Measurements from ENCODE around the gene MTG1.
"Not testable (repeated sequence)": the region's sequence is repeated elsewhere in the genome, so short reads cannot be mapped to it uniquely, and the experiment has no call there.

MTG1 gene

GRCh38 chr10:133467286-133467911, 73.4 kb downstream of the MTG1 start:
- Mint-ChIP-seq H3K27ac (no peak overlapping the region), H3K4me1 (ENCODE audit: low read depth) (no peaks in the 10 kb centered on the region), H3K4me3 (no peak overlapping the region), H3K36me3 (ENCODE audit: low read depth) (no peaks in the 10 kb centered on the region), H3K9me3 (peaks cover 4% of the 10 kb centered on the region), H3K27me3 (ENCODE audit: low read depth) (peaks cover 3% of the 10 kb centered on the region)
- no peak for DNase-seq (ENCODE audit: low spot score)

GRCh38 chr10:133469205-133469604, 75.2 kb downstream of the MTG1 start:
- DNase-seq (ENCODE audit: low spot score); H3K27ac Mint-ChIP-seq; H3K36me3 Mint-ChIP-seq (ENCODE audit: low read depth); H3K9me3 Mint-ChIP-seq; H3K4me3 Mint-ChIP-seq; H3K27me3 Mint-ChIP-seq (ENCODE audit: low read depth): not testable (repeated sequence)
- peaks cover 11% of the 10 kb centered on the region for H3K4me1 Mint-ChIP-seq (ENCODE audit: low read depth)

GRCh38 chr10:133471300-133472109, 77.5 kb downstream of the MTG1 start:
- H3K27ac Mint-ChIP-seq: no peak overlapping the region
- no peaks in the 10 kb centered on the region for H3K36me3 Mint-ChIP-seq (ENCODE audit: low read depth)
- peaks cover 29% of the 10 kb centered on the region for H3K4me1 Mint-ChIP-seq (ENCODE audit: low read depth)
- H3K9me3 Mint-ChIP-seq: peaks cover 4% of the 10 kb centered on the region
- no peak overlapping the region for H3K4me3 Mint-ChIP-seq
- peaks cover 3% of the 10 kb centered on the region for H3K27me3 Mint-ChIP-seq (ENCODE audit: low read depth)
- DNase-seq (ENCODE audit: low spot score): no peak

Data from T-helper 2 cell treated with Interferon-gamma antibody and Interleukin-4, amounts not matched to agents 5 μg/mL and 100 μg/mL, for 36 hours (primary cell).